Stimulated activated CD4-positive, alpha-beta T cell treated with anti-CD3 and anti-CD28 coated beads, Interleukin-15, amount 100 ng/mL, for 48 hours (primary cell): ENCODE data around the gene APOE.
"Not testable (repeated sequence)": the region's sequence is repeated elsewhere in the genome, so short reads cannot be mapped to it uniquely, and the experiment has no call there.

Source experiments
- DNase-seq, 2 donors: peaks; one replicate each; pipeline ENCODE4 v3.0.0-alpha.2; 2020; ENCODE audit warnings: low read depth in 2 of 2

APOE gene

GRCh38 chr19:44905437-44906160 lies at the start of gene APOE:
Gene APOE, plus strand, starts transcription at chr19:44905796. Its CDS starts 829 bp downstream, at chr19:44906625.
- DNase-seq: no peak

- DNase-seq: no peak
Observed at GRCh38 chr19:44856421-44857083, 49.0 kb upstream of the APOE start.

GRCh38 chr19:44857837-44858236 lies 47.8 kb upstream of the APOE start:
- no peak for DNase-seq

GRCh38 chr19:44861576-44861975 lies 44.0 kb upstream of the APOE start:
- not testable (repeated sequence) for DNase-seq

GRCh38 chr19:44863990-44864389 lies 41.6 kb upstream of the APOE start:
- no peak for DNase-seq

GRCh38 chr19:44865196-44865767 lies 40.3 kb upstream of the APOE start:
- no peak for DNase-seq

- no peak for DNase-seq
Observed at GRCh38 chr19:44866664-44867063, 38.9 kb upstream of the APOE start.

GRCh38 chr19:44867578-44867977 lies 38.0 kb upstream of the APOE start:
- DNase-seq: no peak

- DNase-seq: no peak
Observed at GRCh38 chr19:44869733-44870470, 35.7 kb upstream of the APOE start.

- DNase-seq: no peak
Observed at GRCh38 chr19:44871809-44872208, 33.8 kb upstream of the APOE start.

- no peak for DNase-seq
Observed at GRCh38 chr19:44872661-44873060, 32.9 kb upstream of the APOE start.

- no peak for DNase-seq
Observed at GRCh38 chr19:44874317-44874716, 31.3 kb upstream of the APOE start.

GRCh38 chr19:44875666-44876451 lies 29.7 kb upstream of the APOE start:
- DNase-seq: no peak

GRCh38 chr19:44876930-44877535 lies 28.6 kb upstream of the APOE start:
- DNase-seq: no peak

GRCh38 chr19:44878120-44878865 lies 27.3 kb upstream of the APOE start:
- no peak for DNase-seq

- DNase-seq: no peak
Observed at GRCh38 chr19:44879309-44880065, 26.1 kb upstream of the APOE start.

GRCh38 chr19:44882063-44882462 lies 23.5 kb upstream of the APOE start:
- no peak for DNase-seq

- not testable (repeated sequence) for DNase-seq
Observed at GRCh38 chr19:44882619-44883397, 22.8 kb upstream of the APOE start.

- no peak for DNase-seq
Observed at GRCh38 chr19:44883922-44884321, 21.7 kb upstream of the APOE start.
